ENCODE measurements around the gene KRTCAP2. TPM values are rescaled to one million over a fixed set of nuclear protein-coding genes. Genes with fewer than 3 reads are reported as not detected.
"Not testable (repeated sequence)": the region's sequence is repeated elsewhere in the genome, so short reads cannot be mapped to it uniquely, and the experiment has no call there.

KRTCAP2 gene
- total and polyA plus RNA-seq, 8 donors = 91.8 to 238 (median 108) TPM

DNA sequence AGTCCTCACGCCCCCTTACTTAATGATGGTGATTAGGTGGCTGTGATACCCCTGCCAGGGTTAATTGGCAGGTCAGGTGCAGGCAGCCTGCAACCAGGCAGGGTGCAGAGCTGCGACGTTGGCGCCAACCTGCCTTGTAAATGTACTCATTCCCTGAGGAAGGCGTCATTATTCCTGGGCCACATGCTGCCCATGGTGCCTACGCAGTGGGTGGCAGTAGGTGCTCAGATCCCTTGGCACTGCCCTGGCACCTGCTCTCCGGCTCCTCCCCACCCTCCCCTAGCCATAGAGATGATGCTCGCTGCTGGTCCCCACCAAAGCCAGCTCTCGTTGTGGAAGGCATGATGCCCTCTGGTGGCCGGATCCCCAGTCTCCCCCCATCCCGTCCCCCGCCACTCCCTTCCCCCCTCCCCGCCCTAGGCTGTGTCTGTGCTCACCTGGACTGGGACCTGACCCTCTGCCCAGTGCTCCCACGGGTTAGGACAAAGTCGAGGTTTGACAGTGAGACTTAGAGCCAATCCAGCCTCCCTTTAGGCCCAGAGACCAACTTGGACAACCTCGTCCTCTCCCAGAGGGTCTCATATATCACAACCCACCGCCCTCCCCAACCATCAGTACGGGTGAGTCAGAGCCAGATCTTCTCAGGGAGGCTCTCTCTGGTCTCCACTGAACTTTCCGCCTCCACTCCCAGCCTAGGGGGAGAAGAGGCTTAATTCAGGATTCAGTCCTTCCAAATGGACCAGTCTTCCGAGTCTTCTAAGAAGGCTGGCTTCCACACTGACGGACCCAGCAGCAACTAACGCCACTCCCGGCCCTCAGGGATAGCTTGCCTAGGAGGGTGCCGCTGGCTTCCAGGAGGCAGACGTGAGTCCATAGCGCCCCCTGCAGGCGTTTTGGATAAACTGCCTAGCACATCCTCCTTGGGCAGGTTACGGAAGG is 5.7 kb downstream of the KRTCAP2 start:
- intact Hi-C loops (cut with DNase I) = loop anchor here (2.0 to 10.0 kb wide), 3 partner anchors 63 to 77 kb away; no protein-coding TSS in a partner anchor
- peak overlapping the region in 1 of 4 donors; percentile 12 for H3K27ac ChIP-seq
- H3K4me3 ChIP-seq = no peak overlapping the region
- FAIRE-seq (no peak), DNase-seq (peak; percentile 74 to 95 (median 89)), ATAC-seq (peak; percentile 87 to 91 (median 89))
- no peaks in the 10 kb centered on the region for H3K36me3 ChIP-seq
- WGBS, 2 donors = 6% methylated on average over 28 of the region's 28 CpGs
- H3K27me3 ChIP-seq = no peaks in the 10 kb centered on the region
- TF ChIP-seq, protein P1, sequence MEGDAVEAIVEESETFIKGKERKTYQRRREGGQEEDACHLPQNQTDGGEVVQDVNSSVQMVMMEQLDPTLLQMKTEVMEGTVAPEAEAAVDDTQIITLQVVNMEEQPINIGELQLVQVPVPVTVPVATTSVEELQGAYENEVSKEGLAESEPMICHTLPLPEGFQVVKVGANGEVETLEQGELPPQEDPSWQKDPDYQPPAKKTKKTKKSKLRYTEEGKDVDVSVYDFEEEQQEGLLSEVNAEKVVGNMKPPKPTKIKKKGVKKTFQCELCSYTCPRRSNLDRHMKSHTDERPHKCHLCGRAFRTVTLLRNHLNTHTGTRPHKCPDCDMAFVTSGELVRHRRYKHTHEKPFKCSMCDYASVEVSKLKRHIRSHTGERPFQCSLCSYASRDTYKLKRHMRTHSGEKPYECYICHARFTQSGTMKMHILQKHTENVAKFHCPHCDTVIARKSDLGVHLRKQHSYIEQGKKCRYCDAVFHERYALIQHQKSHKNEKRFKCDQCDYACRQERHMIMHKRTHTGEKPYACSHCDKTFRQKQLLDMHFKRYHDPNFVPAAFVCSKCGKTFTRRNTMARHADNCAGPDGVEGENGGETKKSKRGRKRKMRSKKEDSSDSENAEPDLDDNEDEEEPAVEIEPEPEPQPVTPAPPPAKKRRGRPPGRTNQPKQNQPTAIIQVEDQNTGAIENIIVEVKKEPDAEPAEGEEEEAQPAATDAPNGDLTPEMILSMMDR (IDR thresholded peaks at IDR 0.05) = peak; percentile 65 to 95 (median 90)
- H3K4me1 ChIP-seq = peaks cover 0 to 10% (median 6%) of the 10 kb centered on the region in 3 donors
- no peaks in the 10 kb centered on the region for H3K9me3 ChIP-seq

DNA sequence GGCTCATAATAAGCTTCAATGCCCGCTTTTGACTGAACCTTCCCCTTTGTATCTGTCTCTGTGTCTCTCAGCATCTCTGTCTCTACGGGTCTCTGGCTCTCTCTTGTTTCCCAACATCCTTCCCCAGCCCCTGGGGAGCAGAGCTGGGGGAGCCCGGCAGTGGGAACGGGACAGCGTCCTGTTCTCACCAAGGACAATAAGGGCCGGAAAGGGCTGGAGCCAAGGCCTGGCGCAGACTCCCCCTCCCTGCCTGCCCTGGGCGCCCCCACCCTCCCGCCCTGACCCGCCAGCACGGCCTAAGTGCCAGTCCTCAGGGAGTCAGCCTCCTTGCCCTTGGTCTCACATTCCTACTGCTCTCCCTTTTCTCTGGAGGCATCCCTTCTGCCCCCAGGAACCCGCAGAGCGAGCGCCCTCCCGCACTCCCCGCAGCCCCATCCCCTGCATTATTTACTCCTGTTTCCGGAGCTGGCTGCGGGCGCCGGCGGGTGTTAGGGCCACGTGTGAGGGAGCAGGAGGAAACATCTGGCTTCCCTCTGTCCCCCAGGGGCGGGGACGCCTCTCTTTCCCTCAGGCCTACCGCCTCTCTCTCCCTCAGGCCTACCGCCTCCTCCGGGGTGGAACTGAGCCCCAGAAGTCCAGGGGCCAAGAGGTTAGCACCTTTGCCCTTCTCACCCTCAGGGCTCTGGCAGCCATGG is 6.5 kb downstream of the KRTCAP2 start:
- TF ChIP-seq, protein P1 (IDR thresholded peaks at IDR 0.05) = no peak
- no peak for FAIRE-seq
- H3K27ac ChIP-seq = no peak overlapping the region
- peak in 3 of 4 donors; percentile 2 to 21 (median 2) for ATAC-seq
- no peak overlapping the region for H3K4me3 ChIP-seq
- no peaks in the 10 kb centered on the region for H3K9me3 ChIP-seq
- WGBS, 2 donors = 56 to 63% methylated on average over 26 to 27 of the region's 27 CpGs
- peak in 1 of 6 donors; percentile 50 for DNase-seq
- peaks cover 0 to 3% (median 3%) of the 10 kb centered on the region in 3 donors for H3K4me1 ChIP-seq
- H3K27me3 ChIP-seq = no peaks in the 10 kb centered on the region
- intact Hi-C loops (cut with DNase I) = loop anchor here (2.0 to 10.0 kb wide), 3 partner anchors 62 to 76 kb away; no protein-coding TSS in a partner anchor
- H3K36me3 ChIP-seq = no peaks in the 10 kb centered on the region

DNA sequence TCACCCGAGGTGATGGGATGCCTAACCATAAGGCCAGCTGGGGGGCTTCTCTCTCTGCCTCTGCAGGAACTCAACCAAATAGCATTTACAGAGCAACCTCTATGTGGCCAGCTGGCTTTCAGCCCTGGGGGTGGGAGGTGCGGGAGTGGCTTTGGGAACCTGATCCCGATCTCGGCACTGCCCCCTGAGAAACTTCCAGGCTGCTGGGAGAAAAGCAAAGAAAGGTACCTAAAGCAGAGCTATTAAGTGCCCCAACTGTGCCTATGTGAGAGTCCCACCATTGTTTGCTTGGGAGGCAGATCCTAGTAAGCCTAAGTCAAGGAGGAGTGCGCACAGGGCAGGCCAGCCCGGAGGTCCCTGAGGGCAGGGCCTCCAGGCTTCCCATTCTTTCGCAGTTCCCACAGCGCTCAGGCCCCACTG is 7.0 kb downstream of the KRTCAP2 start:
- TF ChIP-seq, protein P1 (IDR thresholded peaks at IDR 0.05) = no peak
- no peaks in the 10 kb centered on the region for H3K27me3 ChIP-seq
- no peak overlapping the region for H3K27ac ChIP-seq
- intact Hi-C loops (cut with DNase I) = loop anchor here (2.0 to 10.0 kb wide), 3 partner anchors 61 to 75 kb away; no protein-coding TSS in a partner anchor
- FAIRE-seq (no peak), DNase-seq (no peak), ATAC-seq (no peak)
- H3K4me1 ChIP-seq = peaks cover 0 to 3% (median 3%) of the 10 kb centered on the region in 3 donors
- H3K36me3 ChIP-seq = no peaks in the 10 kb centered on the region
- WGBS, 2 donors = 67 to 73% methylated on average over 8 of the region's 8 CpGs
- no peak overlapping the region for H3K4me3 ChIP-seq
- H3K9me3 ChIP-seq = no peaks in the 10 kb centered on the region

DNA sequence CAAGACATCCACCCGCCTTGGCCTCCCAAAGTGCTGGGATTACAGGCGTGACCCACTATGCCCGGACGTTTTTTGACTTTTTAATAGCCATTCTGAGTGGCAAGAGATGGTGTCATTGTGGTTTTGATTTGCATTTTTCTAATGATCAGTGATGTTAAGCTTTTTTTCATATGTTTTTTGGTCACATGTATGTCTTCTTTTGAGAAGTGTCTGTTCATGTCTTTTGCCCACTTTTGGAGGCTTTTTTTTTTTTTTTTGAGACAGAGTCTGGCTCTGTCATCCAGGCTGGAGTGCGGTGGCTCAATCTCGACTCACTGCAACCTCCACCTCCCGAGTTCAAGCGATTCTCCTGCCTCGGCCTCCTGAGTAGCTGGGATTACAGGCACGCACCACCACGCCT is 8.5 kb downstream of the KRTCAP2 start:
- FAIRE-seq, H3K4me3 ChIP-seq, H3K27ac ChIP-seq, DNase-seq, H3K4me1 ChIP-seq, H3K36me3 ChIP-seq, H3K9me3 ChIP-seq, H3K27me3 ChIP-seq, ATAC-seq: not testable (repeated sequence)
- 83 to 87% methylated on average over 11 of the region's 11 CpGs for WGBS, 2 donors
- intact Hi-C loops (cut with DNase I) = loop anchor here in 2 of 3 donors (5.0 to 10.0 kb wide), 2 partner anchors 60 to 72 kb away; no protein-coding TSS in a partner anchor

DNA sequence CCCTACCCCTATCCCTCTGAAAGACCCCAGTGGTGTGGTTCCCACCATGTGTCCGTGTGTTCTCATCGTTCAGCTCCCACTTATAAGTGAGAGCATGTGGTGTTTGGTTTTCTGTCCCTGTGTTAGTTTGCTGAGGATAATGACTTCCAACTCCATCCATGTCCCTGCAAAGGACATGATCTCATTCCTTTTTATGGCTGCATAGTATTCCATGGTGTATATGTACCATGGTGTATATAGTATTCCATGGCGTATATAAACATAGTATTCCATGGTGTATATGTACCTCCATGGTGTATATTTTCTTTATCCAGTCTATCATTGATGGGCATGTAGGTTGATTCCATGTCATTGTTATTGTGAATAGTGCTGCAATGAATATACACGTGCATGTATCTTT is 9.3 kb downstream of the KRTCAP2 start:
- FAIRE-seq = not testable (repeated sequence)
- WGBS, 2 donors = 91 to 94% methylated on average over 4 of the region's 4 CpGs

DNA sequence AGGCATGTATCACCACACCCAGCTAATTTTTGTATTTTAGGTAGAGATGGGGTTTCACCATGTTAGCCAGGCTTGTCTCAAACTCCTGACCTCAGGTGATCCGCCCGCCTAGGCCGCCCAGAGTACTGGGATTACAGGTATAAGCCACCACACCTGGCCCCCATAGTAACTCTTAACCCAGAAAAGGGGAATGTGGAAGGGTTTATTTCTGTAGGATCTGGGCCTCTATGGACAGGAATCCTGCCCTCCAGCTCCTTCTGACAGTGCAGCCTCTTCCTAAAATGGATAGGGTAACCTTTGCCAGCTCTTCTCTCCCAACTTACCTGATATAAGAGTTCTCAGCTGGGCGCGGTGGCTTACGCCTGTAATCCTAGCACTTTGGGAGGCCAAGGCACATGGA is 10.5 kb downstream of the KRTCAP2 start:
- not testable (repeated sequence) for H3K4me1 ChIP-seq, H3K9me3 ChIP-seq, H3K4me3 ChIP-seq, DNase-seq, H3K36me3 ChIP-seq, FAIRE-seq, H3K27ac ChIP-seq, H3K27me3 ChIP-seq, ATAC-seq
- intact Hi-C loops (cut with DNase I) = loop anchor here in 1 of 3 donors (10.0 kb wide), 1 partner anchor 58 kb away; no protein-coding TSS in a partner anchor
- WGBS, 2 donors = 95 to 97% methylated on average over 6 of the region's 6 CpGs

More for the DNA sequence above, 9.3 kb downstream of the KRTCAP2 start:
- not testable (repeated sequence) for H3K36me3 ChIP-seq, DNase-seq, H3K27me3 ChIP-seq, H3K4me1 ChIP-seq, H3K4me3 ChIP-seq, H3K9me3 ChIP-seq, ATAC-seq, H3K27ac ChIP-seq
- intact Hi-C loops (cut with DNase I) = loop anchor here in 1 of 3 donors (10.0 kb wide), 1 partner anchor 59 kb away; no protein-coding TSS in a partner anchor
